ENCODE results near the gene MAFG. TPM values are rescaled to one million over a fixed set of nuclear protein-coding genes. Genes with fewer than 3 reads are reported as not detected.

MAFG gene
- total and polyA plus RNA-seq, 10 donors = 3.2 to 41.4 (median 23.4) TPM

DNA sequence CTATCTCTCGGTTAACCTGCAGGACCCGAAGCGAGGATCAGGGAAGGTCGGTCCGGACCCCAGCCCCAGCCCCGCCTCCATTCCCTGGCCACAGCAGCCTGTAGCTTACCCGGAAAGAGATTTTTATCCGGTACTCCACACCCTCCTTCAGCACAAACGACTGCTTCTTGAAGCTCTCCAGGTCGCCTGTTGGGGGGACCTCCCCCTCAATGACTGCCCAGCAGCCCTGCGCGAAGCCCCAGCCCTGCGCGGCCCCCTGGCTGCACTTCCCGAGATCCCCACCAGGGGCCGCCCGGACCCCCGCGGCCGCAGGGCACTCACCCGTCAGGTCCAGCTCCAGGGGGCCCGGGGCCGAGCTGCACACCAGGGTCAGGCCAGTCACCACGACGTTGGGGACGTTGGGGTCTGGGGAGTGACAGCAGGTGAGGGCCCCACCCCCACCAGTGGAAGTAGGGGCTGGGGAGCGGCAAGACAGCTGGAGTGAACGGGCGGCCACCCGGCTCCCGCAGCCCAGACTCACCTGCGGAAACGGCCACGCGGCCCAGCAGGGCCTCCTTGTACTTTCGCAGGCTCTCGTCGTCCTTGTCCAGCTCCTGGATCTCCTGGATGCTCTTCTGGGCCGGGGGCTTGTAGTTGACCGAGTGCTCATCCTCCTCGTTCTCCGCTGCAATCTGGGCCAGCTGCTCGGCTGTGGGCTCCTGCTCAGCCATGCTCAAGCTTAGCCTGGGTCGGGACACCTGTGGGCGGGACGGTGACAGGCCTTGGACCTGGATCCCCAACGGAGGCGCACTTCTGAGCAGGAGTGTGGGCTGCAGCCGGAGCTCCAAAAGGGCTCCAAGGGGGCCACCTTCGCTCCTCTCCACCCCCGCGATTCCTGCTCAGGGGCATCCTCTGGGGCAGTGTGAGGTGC lies 58.1 kb downstream of the MAFG start:
- H3K27me3 ChIP-seq (replicated peaks in 1 of 7) = no peaks in the 10 kb centered on the region
- 38 to 44% (median 44%) methylated on average over 12 to 52 of the region's 52 CpGs for WGBS, 5 donors
- H3K36me3 ChIP-seq = peaks cover 0 to 50% (median 24%) of the 10 kb centered on the region in 6 donors
- DNase-seq = peak; percentile 88
- H3K4me3 ChIP-seq = peak overlapping the region; percentile 75 to 99 (median 86)
- peaks cover 34 to 86% (median 71%) of the 10 kb centered on the region in 6 donors for H3K4me1 ChIP-seq
- no peak for TF ChIP-seq POLR2A (IDR thresholded peaks at IDR 0.05)
- TF ChIP-seq, protein P1, sequence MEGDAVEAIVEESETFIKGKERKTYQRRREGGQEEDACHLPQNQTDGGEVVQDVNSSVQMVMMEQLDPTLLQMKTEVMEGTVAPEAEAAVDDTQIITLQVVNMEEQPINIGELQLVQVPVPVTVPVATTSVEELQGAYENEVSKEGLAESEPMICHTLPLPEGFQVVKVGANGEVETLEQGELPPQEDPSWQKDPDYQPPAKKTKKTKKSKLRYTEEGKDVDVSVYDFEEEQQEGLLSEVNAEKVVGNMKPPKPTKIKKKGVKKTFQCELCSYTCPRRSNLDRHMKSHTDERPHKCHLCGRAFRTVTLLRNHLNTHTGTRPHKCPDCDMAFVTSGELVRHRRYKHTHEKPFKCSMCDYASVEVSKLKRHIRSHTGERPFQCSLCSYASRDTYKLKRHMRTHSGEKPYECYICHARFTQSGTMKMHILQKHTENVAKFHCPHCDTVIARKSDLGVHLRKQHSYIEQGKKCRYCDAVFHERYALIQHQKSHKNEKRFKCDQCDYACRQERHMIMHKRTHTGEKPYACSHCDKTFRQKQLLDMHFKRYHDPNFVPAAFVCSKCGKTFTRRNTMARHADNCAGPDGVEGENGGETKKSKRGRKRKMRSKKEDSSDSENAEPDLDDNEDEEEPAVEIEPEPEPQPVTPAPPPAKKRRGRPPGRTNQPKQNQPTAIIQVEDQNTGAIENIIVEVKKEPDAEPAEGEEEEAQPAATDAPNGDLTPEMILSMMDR (IDR thresholded peaks at IDR 0.05 in 8 of 11, conservative IDR thresholded peaks at IDR 0.05 in 3 of 11) = peak; percentile 69 to 97 (median 89)
- TF ChIP-seq POLR2AphosphoS5 (IDR thresholded peaks at IDR 0.05) = peak in 2 of 3 donors; percentile 33 to 78
- no peaks in the 10 kb centered on the region for H3K9me3 ChIP-seq
- peak overlapping the region; percentile 96 to 100 (median 98) for H3K27ac ChIP-seq
- intact Hi-C loops (cut with DNase I; ENCODE audit: low total_unique reads) = no loop called here

DNA sequence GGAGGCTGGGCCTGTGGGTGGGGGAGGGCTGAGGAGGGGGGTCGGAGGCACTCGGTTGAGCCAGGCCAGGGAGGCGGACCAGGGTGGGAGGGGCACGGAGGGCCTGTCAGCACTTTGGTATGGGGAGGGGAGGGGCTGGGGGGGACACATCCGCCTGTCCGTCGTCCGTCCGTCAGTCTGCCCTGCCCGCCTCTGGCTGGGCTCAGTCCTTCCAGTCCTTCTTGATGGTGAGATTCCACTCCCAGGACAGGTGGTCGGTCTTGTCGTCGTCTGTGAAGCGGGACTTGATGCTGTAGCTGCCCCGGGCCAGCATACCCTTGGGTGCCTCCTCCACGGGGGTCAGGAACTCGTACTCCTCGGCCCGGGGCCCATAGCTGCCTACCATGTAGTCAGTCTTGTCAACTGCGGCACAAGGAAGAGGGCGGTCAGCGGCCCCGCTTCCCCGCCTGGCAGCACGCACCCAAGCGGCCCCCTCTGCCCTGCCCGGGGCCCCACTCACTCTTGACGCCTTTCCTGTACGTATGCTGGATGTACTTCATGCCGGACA lies 58.8 kb downstream of the MAFG start:
- peak; percentile 83 for DNase-seq
- WGBS, 5 donors = 70 to 76% (median 73%) methylated on average over 12 to 30 of the region's 30 CpGs

More for the DNA sequence above, 58.8 kb downstream of the MAFG start:
- TF ChIP-seq, protein P1 (IDR thresholded peaks at IDR 0.05 in 8 of 11, conservative IDR thresholded peaks at IDR 0.05 in 3 of 11) = no peak
- TF ChIP-seq POLR2A (IDR thresholded peaks at IDR 0.05) = no peak
- TF ChIP-seq POLR2AphosphoS5 (IDR thresholded peaks at IDR 0.05) = peak in 1 of 3 donors; percentile 13
- Histone ChIP-seq H3K4me1 (peaks cover 34 to 91% (median 73%) of the 10 kb centered on the region in 6 donors), H3K27ac (peak overlapping the region in 7 of 8 donors; percentile 46 to 100 (median 98)), H3K36me3 (peaks cover 0 to 54% (median 24%) of the 10 kb centered on the region in 6 donors), H3K4me3 (peak overlapping the region in 4 of 8 donors; percentile 86 to 99 (median 90)), H3K9me3 (no peaks in the 10 kb centered on the region), H3K27me3 (replicated peaks in 1 of 7) (no peaks in the 10 kb centered on the region)
- intact Hi-C loops (cut with DNase I; ENCODE audit: low total_unique reads) = no loop called here

Other genes with a start within 250 kb of the MAFG start
- gene ARL16, start 243.9 kb downstream of the MAFG start, total RNA-seq = 10 to 100 TPM; 22.5 to 36.6 (median 29.1) TPM
- gene ARL16, start 243.9 kb downstream of the MAFG start, polyA plus RNA-seq = 10 to 100 TPM; 56.0 to 93.5 (median 79.8) TPM
- 100 to 1,000 TPM in 4 of 7 donors, 10 to 100 TPM in 3; 62.3 to 134 (median 106) TPM for gene HGS, start 243.7 kb downstream of the MAFG start, total RNA-seq
- gene HGS, start 243.7 kb downstream of the MAFG start, polyA plus RNA-seq = 100 to 1,000 TPM in 2 of 3 donors, 10 to 100 TPM in 1; 61.3 to 133 (median 119) TPM
- gene MRPL12, start 224.4 kb downstream of the MAFG start, total RNA-seq = 10 to 100 TPM; 36.2 to 68.5 (median 43.2) TPM
- gene MRPL12, start 224.4 kb downstream of the MAFG start, polyA plus RNA-seq = 100 to 1,000 TPM in 2 of 3 donors, 10 to 100 TPM in 1; 71.7 to 160 (median 121) TPM
- gene SLC25A10, start 215.5 kb downstream of the MAFG start, total RNA-seq = 1 to 10 TPM; 2.9 to 7.5 (median 3.7) TPM
- gene SLC25A10, start 215.5 kb downstream of the MAFG start, polyA plus RNA-seq = 1 to 10 TPM; 4.7 to 7.7 (median 6.9) TPM
- under 1 TPM in 1 of 7 donors, not detected in 6; 0.37 TPM for gene GCGR, start 123.6 kb downstream of the MAFG start, total RNA-seq
- under 1 TPM; 0.06 to 0.15 (median 0.13) TPM for gene GCGR, start 123.6 kb downstream of the MAFG start, polyA plus RNA-seq
- gene MCRIP1, start 94.4 kb downstream of the MAFG start, total RNA-seq = 10 to 100 TPM; 47.5 to 71.3 (median 52.6) TPM
- gene MCRIP1, start 94.4 kb downstream of the MAFG start, polyA plus RNA-seq = 100 to 1,000 TPM in 2 of 3 donors, 10 to 100 TPM in 1; 75.9 to 182 (median 111) TPM
- gene PPP1R27, start 92.7 kb downstream of the MAFG start, total RNA-seq = not detected
- gene PPP1R27, start 92.7 kb downstream of the MAFG start, polyA plus RNA-seq = under 1 TPM in 2 of 3 donors, not detected in 1; 0.09 to 0.39 TPM
- gene P4HB, start 67.2 kb downstream of the MAFG start, total RNA-seq = 1,000 to 10,000 TPM in 3 of 7 donors, 100 to 1,000 TPM in 4; 561 to 1,208 (median 823) TPM
- gene P4HB, start 67.2 kb downstream of the MAFG start, polyA plus RNA-seq = 100 to 1,000 TPM; 161 to 366 (median 188) TPM
- 100 to 1,000 TPM; 155 to 392 (median 293) TPM for gene ARHGDIA, start 56.4 kb downstream of the MAFG start, total RNA-seq
- gene ARHGDIA, start 56.4 kb downstream of the MAFG start, polyA plus RNA-seq = 100 to 1,000 TPM; 131 to 261 (median 137) TPM
- 10 to 100 TPM; 31.5 to 70.0 (median 50.7) TPM for gene ALYREF, start 36.1 kb downstream of the MAFG start, total RNA-seq
- gene ALYREF, start 36.1 kb downstream of the MAFG start, polyA plus RNA-seq = 10 to 100 TPM; 23.6 to 56.6 (median 45.7) TPM
- gene ANAPC11, start 36.0 kb downstream of the MAFG start, total RNA-seq = 10 to 100 TPM; 52.9 to 99.4 (median 54.9) TPM
- gene ANAPC11, start 36.0 kb downstream of the MAFG start, polyA plus RNA-seq = 100 to 1,000 TPM; 113 to 184 (median 179) TPM
- 1 to 10 TPM in 3 of 7 donors, under 1 TPM in 3, not detected in 1; 0.23 to 2.9 (median 0.74) TPM for gene NPB, start 25.5 kb downstream of the MAFG start, total RNA-seq
- gene NPB, start 25.5 kb downstream of the MAFG start, polyA plus RNA-seq = 1 to 10 TPM; 2.2 to 4.8 (median 3.0) TPM
- gene PCYT2, start 16.3 kb downstream of the MAFG start, total RNA-seq = 10 to 100 TPM; 12.5 to 25.5 (median 14.6) TPM
- gene PCYT2, start 16.3 kb downstream of the MAFG start, polyA plus RNA-seq = 10 to 100 TPM; 16.1 to 22.7 (median 19.4) TPM
- 10 to 100 TPM; 34.5 to 53.1 (median 37.5) TPM for gene SIRT7, start 9.6 kb downstream of the MAFG start, total RNA-seq
- gene SIRT7, start 9.6 kb downstream of the MAFG start, polyA plus RNA-seq = 10 to 100 TPM; 28.5 to 54.5 (median 54.2) TPM
- 10 to 100 TPM in 1 of 7 donors, 1 to 10 TPM in 6; 3.4 to 10.8 (median 5.5) TPM for gene PYCR1, start 9.6 kb upstream of the MAFG start, total RNA-seq
- gene PYCR1, start 9.6 kb upstream of the MAFG start, polyA plus RNA-seq = 1 to 10 TPM; 1.7 to 6.4 (median 5.0) TPM
- gene MYADML2, start 19.5 kb upstream of the MAFG start, total RNA-seq = not detected
- not detected for gene MYADML2, start 19.5 kb upstream of the MAFG start, polyA plus RNA-seq
- under 1 TPM in 2 of 7 donors, not detected in 5; 0.28 to 0.85 TPM for gene NOTUM, start 33.5 kb upstream of the MAFG start, total RNA-seq
- gene NOTUM, start 33.5 kb upstream of the MAFG start, polyA plus RNA-seq = under 1 TPM; 0.03 to 0.11 (median 0.06) TPM
- 10 to 100 TPM; 20.2 to 44.5 (median 26.0) TPM for gene ASPSCR1, start 49.9 kb upstream of the MAFG start, total RNA-seq
- 10 to 100 TPM; 33.7 to 58.8 (median 55.5) TPM for gene ASPSCR1, start 49.9 kb upstream of the MAFG start, polyA plus RNA-seq
- gene CENPX, start 95.1 kb upstream of the MAFG start, total RNA-seq = 10 to 100 TPM; 25.4 to 36.0 (median 29.8) TPM
- 10 to 100 TPM; 69.4 to 91.8 (median 79.0) TPM for gene CENPX, start 95.1 kb upstream of the MAFG start, polyA plus RNA-seq
- gene LRRC45, start 95.6 kb upstream of the MAFG start, total RNA-seq = 10 to 100 TPM in 6 of 7 donors, 1 to 10 TPM in 1; 7.5 to 13.7 (median 11.5) TPM
- 10 to 100 TPM; 13.6 to 23.4 (median 20.0) TPM for gene LRRC45, start 95.6 kb upstream of the MAFG start, polyA plus RNA-seq
- gene RAC3, start 103.9 kb upstream of the MAFG start, total RNA-seq = 1 to 10 TPM in 2 of 7 donors, under 1 TPM in 3, not detected in 2; 0.60 to 1.4 (median 0.66) TPM
- 1 to 10 TPM; 1.0 to 3.4 (median 2.0) TPM for gene RAC3, start 103.9 kb upstream of the MAFG start, polyA plus RNA-seq
- 10 to 100 TPM; 44.2 to 82.5 (median 54.9) TPM for gene DCXR, start 110.0 kb upstream of the MAFG start, total RNA-seq
- gene DCXR, start 110.0 kb upstream of the MAFG start, polyA plus RNA-seq = 10 to 100 TPM; 74.8 to 88.0 (median 87.6) TPM
- 10 to 100 TPM; 21.4 to 36.3 (median 26.0) TPM for gene RFNG, start 124.1 kb upstream of the MAFG start, total RNA-seq
- 10 to 100 TPM; 24.5 to 42.3 (median 41.5) TPM for gene RFNG, start 124.1 kb upstream of the MAFG start, polyA plus RNA-seq
- gene GPS1, start 124.2 kb upstream of the MAFG start, total RNA-seq = 10 to 100 TPM; 61.5 to 77.2 (median 66.5) TPM
- gene GPS1, start 124.2 kb upstream of the MAFG start, polyA plus RNA-seq = 100 to 1,000 TPM in 1 of 3 donors, 10 to 100 TPM in 2; 69.5 to 109 (median 95.4) TPM
- 100 to 1,000 TPM in 3 of 7 donors, 10 to 100 TPM in 4; 76.4 to 114 (median 87.9) TPM for gene DUS1L, start 138.1 kb upstream of the MAFG start, total RNA-seq
- 100 to 1,000 TPM; 130 to 174 (median 173) TPM for gene DUS1L, start 138.1 kb upstream of the MAFG start, polyA plus RNA-seq
- 10 to 100 TPM; 20.6 to 45.2 (median 22.3) TPM for gene FASN, start 170.5 kb upstream of the MAFG start, total RNA-seq
- 10 to 100 TPM in 1 of 3 donors, 1 to 10 TPM in 2; 9.3 to 14.7 (median 9.3) TPM for gene FASN, start 170.5 kb upstream of the MAFG start, polyA plus RNA-seq